ENCODE results near the gene PML.

The PML gene

DNA sequence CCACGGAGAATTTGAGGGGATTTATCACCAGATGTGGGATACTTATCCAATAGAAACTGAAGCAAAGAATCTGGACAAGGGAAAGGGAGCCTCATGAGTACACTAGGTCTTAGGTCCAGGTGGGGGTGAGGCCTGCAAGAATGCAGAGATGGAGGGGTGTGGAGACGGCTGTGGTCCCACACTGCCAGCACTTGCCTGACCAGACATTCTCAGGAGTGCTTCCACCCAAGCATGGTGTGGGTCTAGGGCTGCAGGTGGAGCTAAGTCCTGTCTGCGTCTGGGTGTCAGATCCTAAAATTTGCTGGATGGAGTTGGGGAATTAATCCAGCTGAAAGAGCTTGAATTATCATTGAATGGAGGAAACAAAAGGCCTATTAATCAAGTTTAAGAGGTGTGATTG lies 14.4 kb downstream of the PML start:
- no peak for DNase-seq (ENCODE audit: low spot score)

DNA sequence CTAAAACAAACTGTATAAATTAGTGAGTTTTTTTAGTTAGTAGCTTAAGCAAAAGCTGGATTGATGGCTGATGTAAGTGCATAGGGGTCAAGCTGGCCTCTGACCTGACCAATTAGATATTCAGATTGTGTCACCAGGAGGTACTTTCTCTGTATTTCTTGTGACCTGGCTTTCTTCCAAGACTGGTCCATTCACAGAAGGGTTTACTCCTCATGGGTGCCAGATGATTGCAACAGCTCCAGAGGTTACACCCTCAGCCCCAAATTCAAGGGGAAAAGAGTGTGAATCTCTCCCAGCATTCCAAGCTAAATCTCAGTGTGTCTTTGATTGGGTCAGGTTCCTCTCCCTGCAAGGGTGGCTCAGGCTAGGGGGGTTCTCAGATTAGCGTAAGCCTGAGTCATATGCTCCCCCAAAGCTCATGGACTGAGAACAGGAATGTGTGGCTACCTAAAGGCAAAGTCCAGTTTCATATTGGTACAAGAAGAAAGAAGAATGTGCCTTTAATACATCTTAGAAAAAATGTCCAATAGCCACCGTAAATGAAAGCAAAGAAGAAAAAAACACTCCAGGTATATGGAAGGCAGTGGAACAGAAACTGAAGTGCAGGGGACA lies 16.5 kb downstream of the PML start:
- DNase-seq (ENCODE audit: low spot score): peak; percentile 54

DNA sequence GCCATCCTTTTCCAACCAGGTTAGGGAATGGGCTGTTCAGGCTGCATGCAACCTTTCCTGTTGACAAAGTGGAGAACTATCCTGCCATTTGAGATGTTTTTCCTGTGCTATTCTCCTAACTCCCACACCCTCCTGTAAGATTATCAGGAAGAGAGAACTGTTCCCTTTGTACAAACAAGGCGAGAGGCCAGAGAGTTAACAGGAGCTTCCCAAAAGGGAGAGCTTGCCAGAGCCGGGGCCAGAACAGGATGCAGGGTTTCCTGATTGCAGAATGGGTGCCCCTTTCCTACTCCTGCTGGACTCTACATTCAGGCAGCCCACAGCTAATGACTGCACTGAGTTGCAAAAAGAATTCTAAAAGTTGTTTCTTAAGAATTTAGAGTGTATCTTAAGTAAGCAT lies 17.1 kb downstream of the PML start:
- DNase-seq (ENCODE audit: low spot score): no peak

DNA sequence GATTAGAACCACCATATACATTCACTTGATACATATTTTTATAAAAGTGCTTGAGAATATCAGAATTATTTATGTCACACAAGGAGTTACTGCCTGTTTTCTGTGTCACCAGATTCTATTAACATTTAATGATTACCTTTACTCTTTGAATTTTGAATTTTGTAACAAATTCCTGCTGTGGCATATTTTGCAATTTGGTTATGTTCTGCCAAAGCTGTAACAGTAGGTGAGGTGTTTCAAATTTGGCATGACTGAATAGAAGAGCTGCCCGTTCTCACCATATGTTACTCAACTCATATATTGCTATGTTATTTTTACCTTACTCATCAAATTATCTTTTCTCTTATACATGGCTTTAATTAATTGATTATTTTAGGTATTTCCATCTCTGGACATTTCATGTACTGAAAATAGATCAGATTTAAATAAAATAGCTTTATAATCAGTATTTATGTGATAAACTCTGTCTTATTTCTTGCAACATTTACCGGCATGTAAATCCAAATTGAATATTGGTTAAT lies 18.9 kb downstream of the PML start:
- no peak for DNase-seq (ENCODE audit: low spot score)

DNA sequence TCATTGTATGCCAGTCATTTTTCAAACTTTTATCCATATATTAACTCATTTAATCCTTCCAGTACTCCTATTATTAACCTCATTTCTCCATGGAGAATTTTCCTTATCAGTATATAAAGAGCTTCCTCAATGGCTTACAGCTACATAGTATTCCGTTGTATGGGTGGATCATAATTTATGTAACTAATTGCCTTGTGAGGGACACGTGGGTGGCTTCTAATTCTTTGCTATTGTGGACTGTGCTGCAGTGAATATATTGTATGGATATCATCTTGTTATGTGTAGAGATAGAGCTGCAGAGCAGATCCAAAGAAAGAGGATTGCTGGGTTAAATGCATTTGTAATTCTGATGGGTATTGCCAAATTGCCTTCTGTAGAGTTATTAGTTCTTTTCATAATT lies 25.2 kb downstream of the PML start:
- no peak for DNase-seq (ENCODE audit: low spot score)

DNA sequence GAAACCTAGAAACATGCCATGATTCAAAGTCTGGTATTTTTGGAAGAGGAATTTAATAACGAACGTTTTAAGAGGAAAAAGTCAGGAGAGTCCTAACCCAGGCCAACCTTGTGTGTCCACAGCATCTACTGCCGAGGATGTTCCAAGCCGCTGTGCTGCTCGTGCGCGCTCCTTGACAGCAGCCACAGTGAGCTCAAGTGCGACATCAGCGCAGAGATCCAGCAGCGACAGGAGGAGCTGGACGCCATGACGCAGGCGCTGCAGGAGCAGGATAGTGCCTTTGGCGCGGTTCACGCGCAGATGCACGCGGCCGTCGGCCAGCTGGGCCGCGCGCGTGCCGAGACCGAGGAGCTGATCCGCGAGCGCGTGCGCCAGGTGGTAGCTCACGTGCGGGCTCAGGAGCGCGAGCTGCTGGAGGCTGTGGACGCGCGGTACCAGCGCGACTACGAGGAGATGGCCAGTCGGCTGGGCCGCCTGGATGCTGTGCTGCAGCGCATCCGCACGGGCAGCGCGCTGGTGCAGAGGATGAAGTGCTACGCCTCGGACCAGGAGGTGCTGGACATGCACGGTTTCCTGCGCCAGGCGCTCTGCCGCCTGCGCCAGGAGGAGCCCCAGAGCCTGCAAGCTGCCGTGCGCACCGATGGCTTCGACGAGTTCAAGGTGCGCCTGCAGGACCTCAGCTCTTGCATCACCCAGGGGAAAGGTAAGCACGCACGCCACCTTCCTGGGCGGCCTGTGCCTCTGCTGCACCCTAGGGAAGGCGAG lies 28.4 kb downstream of the PML start:
- DNase-seq (ENCODE audit: low spot score): no peak

DNA sequence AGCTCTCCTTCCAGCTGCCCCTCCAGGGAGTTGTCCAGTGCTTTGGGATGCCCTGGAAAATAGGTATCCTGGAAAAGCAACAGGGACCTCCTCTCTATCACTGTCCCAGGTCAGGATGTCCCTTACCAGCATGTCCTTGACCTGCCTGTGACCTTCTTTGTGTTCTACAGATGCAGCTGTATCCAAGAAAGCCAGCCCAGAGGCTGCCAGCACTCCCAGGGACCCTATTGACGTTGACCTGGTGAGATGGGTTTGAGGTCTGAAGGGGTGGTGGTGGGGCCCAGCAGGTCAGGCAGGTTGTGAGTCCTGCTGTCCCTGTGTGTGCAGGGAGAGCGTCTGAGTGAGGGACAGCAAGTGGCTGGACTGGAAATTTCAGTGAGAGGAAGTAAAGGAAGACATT lies 30.2 kb downstream of the PML start:
- no peak for DNase-seq (ENCODE audit: low spot score)

DNA sequence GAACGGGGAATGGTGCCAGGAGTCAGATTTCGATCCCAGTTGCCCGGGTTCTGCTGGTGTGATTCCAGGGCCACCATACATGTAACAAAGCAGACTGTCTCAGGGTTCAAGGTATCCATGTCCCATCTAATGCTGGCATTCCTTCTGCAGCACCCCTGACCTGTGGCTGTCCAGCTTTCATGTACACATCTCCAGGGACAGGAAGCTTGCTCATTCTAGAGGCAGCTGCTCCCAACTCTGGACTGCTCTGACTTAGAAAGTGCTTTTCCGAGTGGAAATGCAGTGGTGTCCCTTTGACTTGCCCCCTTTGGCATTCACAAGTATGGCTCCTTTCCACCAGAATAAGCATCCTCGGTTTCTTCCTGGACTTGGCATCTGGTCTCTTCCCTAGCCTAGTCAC lies 30.9 kb downstream of the PML start:
- DNase-seq (ENCODE audit: low spot score): no peak

DNA sequence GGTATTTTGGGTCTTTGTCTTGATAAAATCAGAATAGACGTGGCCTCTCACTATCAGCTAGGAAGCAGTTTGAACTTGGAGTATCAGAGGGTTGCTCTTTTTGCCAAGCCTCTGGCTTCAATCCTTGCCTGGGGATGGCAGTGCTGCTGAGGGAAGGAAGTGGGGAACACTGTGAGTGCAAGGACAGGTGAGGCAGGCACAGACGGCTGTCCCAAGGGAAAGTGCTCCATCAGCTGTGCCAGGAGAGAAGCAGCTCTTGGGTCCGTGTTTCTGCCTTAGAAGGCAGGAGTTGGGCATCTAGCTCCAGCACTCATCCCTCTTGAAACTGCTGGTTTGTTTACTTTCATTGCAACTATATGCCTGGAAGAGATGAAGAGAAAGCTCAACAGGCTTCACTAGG lies 33.2 kb downstream of the PML start:
- DNase-seq (ENCODE audit: low spot score): no peak

DNA sequence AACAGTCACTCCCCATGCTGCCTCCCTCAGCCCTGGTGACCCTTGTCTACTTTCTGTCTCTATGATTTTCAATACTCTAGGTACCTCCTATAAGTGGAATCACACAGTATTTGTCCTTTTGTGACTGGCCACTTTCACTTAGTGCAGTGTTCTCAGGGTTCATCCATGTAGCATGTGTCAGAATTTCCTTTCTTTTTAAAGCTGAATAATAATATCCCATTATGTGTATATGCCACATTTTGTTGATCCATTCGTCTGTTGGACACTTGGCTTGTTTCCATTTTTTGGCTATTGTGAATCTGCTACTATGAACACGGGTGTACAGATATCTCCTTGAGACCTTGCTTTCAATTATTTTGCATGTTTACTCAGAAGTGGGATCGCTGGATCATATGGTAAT lies 34.1 kb downstream of the PML start:
- no peak for DNase-seq (ENCODE audit: low spot score)

DNA sequence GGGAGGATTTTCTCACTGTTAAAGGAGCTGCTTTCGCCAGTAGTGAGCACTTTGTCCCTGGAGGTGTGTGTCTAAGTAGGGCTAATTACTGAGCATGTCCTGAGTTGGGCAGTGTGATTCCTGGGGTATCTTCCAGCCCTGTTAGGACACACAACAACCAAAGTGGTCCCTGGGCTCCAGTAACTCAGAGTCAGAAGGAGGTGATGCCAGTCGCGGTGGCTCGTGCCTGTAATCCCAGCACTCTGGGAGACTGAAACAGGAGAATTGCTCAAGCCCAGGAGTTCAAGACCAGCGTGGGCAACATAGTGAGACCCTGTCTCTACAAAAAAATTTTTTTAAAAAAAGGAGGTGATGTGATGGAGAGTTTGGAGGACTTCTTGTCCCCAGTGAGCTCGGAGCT lies 37.5 kb downstream of the PML start:
- no peak for DNase-seq (ENCODE audit: low spot score)

DNA sequence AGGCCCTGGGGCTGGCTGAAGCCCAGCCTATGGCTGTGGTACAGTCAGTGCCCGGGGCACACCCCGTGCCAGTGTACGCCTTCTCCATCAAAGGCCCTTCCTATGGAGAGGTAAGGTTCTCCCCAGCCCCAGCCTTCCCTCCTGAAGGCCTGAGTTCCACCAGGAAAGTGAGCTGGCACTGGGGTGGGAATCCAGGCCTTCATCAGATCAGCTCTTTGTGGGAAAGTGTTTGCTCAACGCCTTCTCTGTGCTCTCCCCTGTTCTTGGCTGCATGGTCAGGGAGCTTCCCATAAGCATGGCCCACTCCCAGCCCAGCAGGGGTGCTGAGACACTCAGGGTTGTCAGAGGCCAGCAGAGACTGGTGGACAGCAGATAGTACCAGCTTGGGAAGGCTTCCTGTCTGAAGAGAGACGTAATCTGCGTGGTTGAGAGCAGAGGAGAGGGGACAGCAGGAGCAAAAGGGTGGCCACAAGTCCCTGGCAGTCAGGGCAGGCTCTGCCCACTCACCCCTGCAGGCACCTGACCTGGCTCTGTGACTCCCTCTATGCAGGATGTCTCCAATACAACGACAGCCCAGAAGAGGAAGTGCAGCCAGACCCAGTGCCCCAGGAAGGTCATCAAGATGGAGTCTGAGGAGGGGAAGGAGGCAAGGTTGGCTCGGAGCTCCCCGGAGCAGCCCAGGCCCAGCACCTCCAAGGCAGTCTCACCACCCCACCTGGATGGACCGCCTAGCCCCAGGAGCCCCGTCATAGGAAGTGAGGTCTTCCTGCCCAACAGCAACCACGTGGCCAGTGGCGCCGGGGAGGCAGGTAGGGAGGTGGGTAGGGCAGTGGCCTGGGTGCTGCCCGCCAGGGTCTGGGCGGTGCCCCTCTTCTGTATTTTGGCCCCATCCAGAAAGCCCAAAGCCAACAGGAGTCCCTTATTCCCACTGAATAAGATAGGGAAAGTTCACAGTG lies 38.4 kb downstream of the PML start:
- DNase-seq (ENCODE audit: low spot score): no peak

DNA sequence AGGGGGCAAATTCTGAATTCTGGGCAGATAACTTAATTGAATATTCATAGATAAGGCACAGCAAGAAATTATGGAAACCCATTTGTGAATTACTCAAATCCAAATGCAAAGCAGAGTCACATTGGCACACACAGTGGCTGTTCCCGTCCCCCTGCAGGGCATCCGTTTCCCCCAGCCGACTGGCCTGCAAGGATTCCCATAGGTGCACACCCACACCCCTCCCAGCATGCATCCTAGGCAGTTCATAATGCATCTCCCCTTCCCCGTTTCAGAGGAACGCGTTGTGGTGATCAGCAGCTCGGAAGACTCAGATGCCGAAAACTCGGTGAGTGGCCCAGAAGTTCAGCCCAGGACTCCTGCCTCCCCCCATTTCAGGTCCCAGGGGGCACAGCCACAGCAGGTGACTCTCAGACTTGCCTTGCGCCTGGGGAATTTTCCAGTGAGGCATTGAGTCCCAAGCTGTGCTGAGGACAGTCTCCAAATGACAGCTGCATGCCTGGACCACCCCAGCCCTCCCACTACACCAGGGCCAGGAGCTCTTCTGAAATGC lies 39.8 kb downstream of the PML start:
- DNase-seq (ENCODE audit: low spot score): no peak

DNA sequence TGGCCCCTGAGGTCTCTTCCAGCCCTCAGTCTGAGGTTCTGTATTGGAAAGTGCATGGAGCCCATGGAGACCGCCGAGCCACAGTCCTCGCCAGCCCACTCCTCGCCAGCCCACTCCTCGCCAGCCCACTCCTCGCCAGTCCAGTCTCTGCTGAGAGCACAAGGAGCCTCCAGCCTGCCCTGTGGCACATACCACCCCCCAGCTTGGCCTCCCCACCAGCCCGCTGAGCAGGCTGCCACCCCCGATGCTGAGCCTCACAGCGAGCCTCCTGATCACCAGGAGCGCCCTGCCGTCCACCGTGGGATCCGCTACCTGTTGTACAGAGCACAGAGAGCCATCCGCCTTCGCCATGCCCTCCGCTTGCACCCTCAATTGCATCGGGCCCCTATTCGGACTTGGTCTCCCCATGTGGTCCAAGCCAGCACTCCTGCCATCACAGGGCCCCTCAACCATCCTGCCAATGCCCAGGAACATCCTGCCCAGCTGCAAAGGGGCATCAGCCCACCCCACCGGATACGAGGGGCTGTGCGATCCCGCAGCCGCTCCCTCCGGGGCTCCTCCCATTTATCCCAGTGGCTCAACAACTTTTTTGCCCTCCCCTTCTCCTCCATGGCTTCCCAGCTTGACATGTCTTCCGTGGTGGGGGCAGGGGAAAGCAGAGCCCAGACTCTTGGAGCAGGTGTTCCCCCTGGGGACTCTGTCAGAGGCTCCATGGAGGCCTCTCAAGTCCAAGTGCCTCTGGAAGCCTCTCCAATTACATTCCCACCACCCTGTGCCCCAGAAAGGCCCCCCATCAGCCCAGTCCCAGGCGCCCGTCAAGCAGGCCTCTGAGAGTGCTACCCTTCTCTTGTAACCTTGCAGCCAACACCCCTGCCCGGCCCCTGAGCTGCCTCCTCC lies 40.9 kb downstream of the PML start:
- DNase-seq (ENCODE audit: low spot score): no peak

DNA sequence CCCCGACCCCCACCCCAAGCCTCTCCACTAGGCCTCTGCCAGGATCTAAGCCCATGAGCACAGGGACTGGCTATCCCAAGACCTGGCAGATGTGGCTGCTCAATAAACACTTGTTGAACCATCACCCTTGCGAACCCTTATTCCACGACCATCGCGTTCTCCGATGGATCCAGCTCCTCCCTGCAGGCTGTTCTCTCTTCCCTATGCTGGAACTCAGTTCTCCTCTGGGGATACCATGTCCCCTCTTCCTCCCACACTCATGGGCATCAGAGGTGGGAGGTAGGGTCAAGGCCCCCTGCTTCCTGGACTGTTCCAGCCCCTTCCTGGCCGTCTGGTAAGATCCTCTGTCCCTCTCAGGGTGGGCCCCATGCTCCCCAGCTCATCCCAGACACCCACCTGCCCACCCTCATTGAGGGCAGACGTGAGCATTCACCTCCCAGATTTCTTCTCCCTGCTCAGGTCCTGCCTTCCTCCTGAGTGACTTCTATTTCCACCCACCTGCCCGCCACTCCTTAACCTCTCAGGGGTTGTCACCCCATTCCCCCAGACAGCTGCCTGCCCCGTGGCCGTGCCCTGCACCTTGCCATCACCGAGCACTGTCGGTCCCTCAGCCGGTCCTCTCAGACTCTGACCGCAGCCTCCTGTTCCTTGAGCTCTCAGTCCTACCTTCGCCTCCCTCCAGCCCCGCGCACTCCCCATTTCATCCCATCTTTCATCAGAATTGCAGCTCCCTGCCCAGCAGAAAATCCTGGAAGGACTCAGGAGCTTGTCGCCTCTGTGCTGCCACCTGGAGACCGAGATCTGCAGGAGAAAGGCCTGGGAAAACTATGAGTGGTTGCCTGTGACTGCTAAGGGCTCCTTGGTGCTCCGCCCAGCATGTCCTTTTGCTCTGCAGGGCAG lies 42.0 kb downstream of the PML start:
- DNase-seq (ENCODE audit: low spot score): peak; percentile 47

DNA sequence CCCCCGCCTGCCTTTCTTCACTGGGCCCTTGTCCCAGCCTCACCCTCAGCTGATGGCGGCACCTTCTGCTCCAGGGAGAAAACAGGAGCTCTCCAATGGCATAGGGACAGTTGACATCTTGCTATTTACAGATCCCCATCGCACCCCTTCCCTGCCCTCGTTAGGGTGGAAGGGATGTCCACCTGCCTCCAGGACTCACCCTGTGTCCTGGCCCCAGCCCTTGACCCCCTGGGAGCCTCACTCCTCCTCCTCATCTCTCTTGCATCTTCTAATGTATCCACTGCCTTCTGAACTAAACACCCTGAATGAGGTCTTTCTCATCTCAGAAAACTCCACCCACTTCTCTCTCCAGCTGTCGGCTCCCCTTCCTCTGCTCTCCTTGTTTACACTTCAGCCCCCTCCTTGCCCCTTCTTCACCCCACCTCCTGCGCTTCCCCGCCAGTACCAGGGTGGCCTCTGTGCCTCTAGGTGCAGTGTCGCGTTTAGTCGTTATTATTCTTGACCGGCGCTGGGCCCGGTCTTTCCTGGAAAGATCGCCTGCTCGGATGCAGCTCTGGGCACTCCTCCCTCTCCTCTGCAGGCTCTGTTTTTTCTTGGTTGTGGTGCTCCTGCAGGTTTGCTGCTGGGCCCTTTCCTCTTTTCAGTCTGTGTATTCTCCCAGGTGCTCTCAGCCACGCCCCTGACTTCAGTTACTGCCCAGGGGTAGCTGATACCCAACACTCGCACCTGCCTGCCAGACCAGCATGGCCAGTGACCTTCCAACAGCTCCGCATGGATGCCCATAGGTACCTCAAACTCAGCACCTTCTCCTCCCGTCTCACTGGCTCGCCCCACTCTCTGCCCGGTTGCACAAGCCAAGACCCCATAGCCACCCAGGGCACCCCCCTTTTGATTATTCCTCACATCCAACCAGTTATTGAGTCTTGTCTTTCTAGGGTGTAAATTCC lies 42.9 kb downstream of the PML start:
- no peak for DNase-seq (ENCODE audit: low spot score)

DNA sequence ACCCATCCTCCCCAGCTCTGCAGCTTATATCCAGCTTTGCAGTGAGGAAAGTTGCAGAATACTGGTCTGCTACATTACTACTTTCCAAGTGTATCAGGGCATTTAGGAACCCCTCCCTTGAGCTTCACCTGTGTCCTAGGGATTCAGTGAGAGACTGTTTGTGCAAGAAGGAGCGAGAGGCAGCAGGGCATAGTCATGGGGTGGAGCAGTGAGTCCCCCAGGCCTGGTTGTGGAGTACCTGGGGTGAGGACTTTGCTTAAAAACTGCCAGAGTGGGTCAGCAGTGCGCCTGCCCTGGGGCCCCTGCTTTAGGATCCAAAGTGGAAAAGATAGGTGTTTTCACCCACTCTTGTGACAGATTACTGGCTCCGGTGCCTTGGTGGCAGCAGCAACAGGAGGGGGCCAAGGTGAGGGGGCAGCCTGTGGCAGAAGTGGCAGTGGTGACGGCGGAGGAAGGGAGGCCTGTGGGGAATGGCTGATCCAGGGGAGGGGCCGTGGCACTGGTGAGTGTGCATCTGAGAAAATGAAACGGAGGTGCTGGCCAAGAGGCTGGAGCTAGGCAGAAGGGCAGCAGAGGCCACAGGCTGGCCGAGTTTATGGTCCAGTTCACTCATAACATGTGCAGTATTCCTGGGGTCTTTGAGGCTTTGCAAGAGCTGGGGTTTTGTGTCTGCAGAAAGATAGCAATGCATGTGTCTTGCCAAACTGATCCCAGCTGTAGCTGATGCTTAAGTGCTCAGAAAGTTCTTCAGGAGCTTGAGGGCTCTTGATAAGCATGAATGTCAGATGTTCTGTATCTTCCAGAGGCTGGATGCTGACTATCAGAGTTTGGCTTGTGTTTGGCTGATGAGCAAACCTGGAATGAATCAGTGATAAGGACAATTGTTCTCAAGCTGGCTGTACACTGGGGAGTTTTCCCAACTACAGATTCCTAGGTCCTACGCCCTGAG lies 44.5 kb downstream of the PML start:
- no peak for DNase-seq (ENCODE audit: low spot score)

DNA sequence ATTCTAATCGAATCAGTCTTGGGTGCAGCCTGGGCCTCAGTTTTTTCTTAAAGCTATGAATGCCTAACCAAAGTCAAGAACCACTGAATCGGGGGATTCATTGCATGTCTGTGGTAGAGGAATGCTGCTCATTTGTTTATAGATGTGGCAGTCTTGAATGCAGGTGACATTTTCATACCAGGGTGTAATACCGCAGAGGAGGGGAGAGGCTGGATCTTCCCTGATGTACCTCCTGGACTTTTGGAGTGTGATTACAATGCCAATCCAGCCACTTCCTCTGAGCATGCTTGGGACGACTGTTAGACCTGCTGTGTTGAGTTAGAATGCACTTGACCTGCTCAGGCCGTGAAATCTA lies 45.1 kb downstream of the PML start:
- no peak for DNase-seq (ENCODE audit: low spot score)

Measured in kidney tubule cell (primary cell).